GM19328 (cell line): ENCODE data around the gene SH3BP2.

Experiments
- ATAC-seq: cut with Tn5 transposase; IDR thresholded peaks from one replicate; pipeline ENCODE4 v1.9.1; 2021; ENCODE audit warnings: mild to moderate bottlenecking, moderate library complexity; ENCODE audit not compliant: unreplicated experiment

SH3BP2 gene

GRCh38 chr4:2817701-2818350 is 24.9 kb downstream of the SH3BP2 start:
- ATAC-seq = no peak

GRCh38 chr4:2818351-2818939 is 25.6 kb downstream of the SH3BP2 start:
- no peak for ATAC-seq

GRCh38 chr4:2819244-2820215 is 26.6 kb downstream of the SH3BP2 start:
- no peak for ATAC-seq

GRCh38 chr4:2820216-2820982 is 27.5 kb downstream of the SH3BP2 start:
- no peak for ATAC-seq

- ATAC-seq = no peak
Measured at GRCh38 chr4:2822461-2823300, 29.8 kb downstream of the SH3BP2 start.

GRCh38 chr4:2823301-2823670 is 30.4 kb downstream of the SH3BP2 start:
- no peak for ATAC-seq

- no peak for ATAC-seq
Measured at GRCh38 chr4:2823671-2824328, 30.9 kb downstream of the SH3BP2 start.

- ATAC-seq = no peak
Measured at GRCh38 chr4:2824329-2824835, 31.5 kb downstream of the SH3BP2 start.

- ATAC-seq = no peak
Measured at GRCh38 chr4:2824836-2825381, 32.0 kb downstream of the SH3BP2 start.

GRCh38 chr4:2825740-2826139 is 32.9 kb downstream of the SH3BP2 start:
- no peak for ATAC-seq

- ATAC-seq = no peak
Measured at GRCh38 chr4:2827071-2827873, 34.4 kb downstream of the SH3BP2 start.

- no peak for ATAC-seq
Measured at GRCh38 chr4:2827874-2828751, 35.2 kb downstream of the SH3BP2 start.

GRCh38 chr4:2828758-2829181 is 35.9 kb downstream of the SH3BP2 start:
- ATAC-seq = no peak

GRCh38 chr4:2829321-2829932 is 36.5 kb downstream of the SH3BP2 start:
- no peak for ATAC-seq

GRCh38 chr4:2829933-2830451 is 37.1 kb downstream of the SH3BP2 start:
- no peak for ATAC-seq
